HepG2 (cell line): ENCODE measurements around the gene IGFN1. TPM values are rescaled to one million over a fixed set of nuclear protein-coding genes. Genes with fewer than 3 reads are reported as not detected.

Experiments
- ATAC-seq: fragments of 200-7000 bp; cut with Tn5 transposase; 3 replicates; pipeline ENCODE4 v1.9.1; 2020; ENCODE audit warnings: mild to moderate bottlenecking, moderate library complexity
- BruUV-seq: library from RNA; stranded (reverse); fragments of 400-500 nt; replicated peaks from 2 replicates; lab custom pipeline; 2021; lab: Mats Ljungman, UMichigan
- CTCF ChIA-PET: fragments of 300-600 bp; formaldehyde crosslinking; extraction: SDS; loops from one replicate; lab custom pipeline; 2021; ENCODE audit warnings: low total read pairs, inconsistent platforms, low intra/inter-chr PET ratio; lab: Yijun Ruan, JAX
- POLR2A ChIA-PET: fragments of 350-600 bp; sonication (Branson Sonifier 250); formaldehyde crosslinking; loops from one replicate; lab custom pipeline; 2020; ENCODE audit warnings: antibody characterized with exemption, inconsistent platforms; lab: Yijun Ruan, JAX
- DNase-seq: peaks from one replicate; pipeline ENCODE4 v3.0.0-alpha.2; 2015; ENCODE audit warnings: low spot score
- FAIRE-seq: peaks from 3 replicates; lab custom pipeline; 2011; peaks lifted over from hg19 to GRCh38; lab: Jason Lieb, UNC
- H2AFZ ChIP-seq: one replicate; pipeline ENCODE4 v1.6.1; 2011; ENCODE audit warnings: low read length, inconsistent platforms
- H3K27ac ChIP-seq: fragments of 300-600 bp; 3 replicates; pipeline ENCODE4 v1.8.0; 2011; ENCODE audit warnings: mixed run types, mild to moderate bottlenecking, mixed read lengths, low read length, inconsistent platforms; ENCODE audit not compliant: insufficient read depth; ENCODE audit errors: extremely low read length
- H3K27me3 ChIP-seq, 2 experiments: fragments of 200-600 bp in 1 of 2; 2 replicates in 1 of 2; 3 replicates in 1 of 2; pipeline versions ENCODE4 v1.6.0 to v1.8.0; 2011; ENCODE audit warnings: low read length in 2 of 2, mild to moderate bottlenecking in 2 of 2, moderate library complexity in 2 of 2, inconsistent platforms in 1 of 2; ENCODE audit not compliant: insufficient read depth in 2 of 2, control insufficient read depth in 1 of 2
- H3K36me3 ChIP-seq, 2 experiments: fragments of 200-600 bp in 1 of 2; replicated peaks in 1 of 2; 2 replicates in 1 of 2; 3 replicates in 1 of 2; pipeline versions ENCODE4 v1.5.1 to v1.8.0; 2011; ENCODE audit warnings: low read length in 2 of 2, inconsistent platforms in 1 of 2; ENCODE audit not compliant: insufficient read depth in 2 of 2, control insufficient read depth in 1 of 2
- H3K4me1 ChIP-seq: 2 replicates; pipeline ENCODE4 v1.5.1; 2012; ENCODE audit warnings: low read length, inconsistent platforms; ENCODE audit not compliant: insufficient read depth
- H3K4me2 ChIP-seq: 2 replicates; pipeline ENCODE4 v1.6.0; 2011; ENCODE audit warnings: low read depth, low read length, inconsistent platforms
- H3K4me3 ChIP-seq, 3 experiments: fragments of 200-600 bp in 1 of 3; sonication (generic), shearing (Covaris generic) in 1 of 3; replicated peaks in 1 of 3; 2 replicates each; pipeline ENCODE4 v1.5.1; 2011 to 2016; ENCODE audit warnings: low read length in 3 of 3, inconsistent platforms in 2 of 3, low read depth in 2 of 3, mild to moderate bottlenecking in 2 of 3, control low read depth in 1 of 3, mixed read lengths in 1 of 3; ENCODE audit not compliant: insufficient read depth in 1 of 3
- H3K79me2 ChIP-seq: one replicate; pipeline ENCODE4 v1.6.1; 2011; ENCODE audit warnings: low read length, inconsistent platforms; ENCODE audit not compliant: insufficient read depth
- H3K9ac ChIP-seq: 2 replicates; pipeline ENCODE4 v1.6.0; 2011; ENCODE audit warnings: mild to moderate bottlenecking, low read depth, low read length, inconsistent platforms; ENCODE audit not compliant: insufficient read depth
- H3K9me3 ChIP-seq: 2 replicates; pipeline ENCODE4 v1.5.1; 2012; ENCODE audit warnings: mild to moderate bottlenecking, low read length
- H4K20me1 ChIP-seq: 2 replicates; pipeline ENCODE4 v1.6.0; 2011; ENCODE audit warnings: inconsistent platforms, mild to moderate bottlenecking, low read length, moderate library complexity; ENCODE audit not compliant: insufficient read depth
- CHCHD3 ChIP-seq: sonication (generic); formaldehyde crosslinking; IDR thresholded peaks from 2 replicates; pipeline ENCODE4 v1.8.0; 2022; ENCODE audit warnings: mild to moderate bottlenecking, missing genetic modification reagents, moderate library complexity
- FOSL2 ChIP-seq: sonication (generic); formaldehyde crosslinking; IDR thresholded peaks from 2 replicates; pipeline ENCODE4 v1.4.0; 2020; ENCODE audit warnings: missing genetic modification reagents
- MTA3 ChIP-seq: sonication (generic); formaldehyde crosslinking; IDR thresholded peaks from 2 replicates; pipeline ENCODE4 v1.4.0; 2020; ENCODE audit warnings: missing genetic modification reagents
- REPIN1 ChIP-seq: sonication (generic); formaldehyde crosslinking; IDR thresholded peaks from 2 replicates; pipeline ENCODE4 v1.8.0; 2022; ENCODE audit warnings: missing genetic modification reagents, low read depth, mild to moderate bottlenecking, borderline replicate concordance
- SOX13 ChIP-seq, 3 experiments: fragments of 450-650 bp in 1 of 3; sonication (generic) in 1 of 3; formaldehyde crosslinking in 1 of 3; IDR thresholded peaks in 2 of 3; conservative IDR thresholded peaks in 1 of 3; 2 replicates each; pipeline versions ENCODE4 v1.5.0 to v1.6.1; 2016 to 2020; ENCODE audit warnings: antibody characterized with exemption in 1 of 3, mild to moderate bottlenecking in 1 of 3, missing compliant biosample characterization in 1 of 3, missing genetic modification reagents in 1 of 3, moderate library complexity in 1 of 3
- TRIM22 ChIP-seq: fragments of 450-650 bp; IDR thresholded peaks from 2 replicates; pipeline ENCODE4 v1.6.1; 2017
- ZBTB3 ChIP-seq: sonication (generic); formaldehyde crosslinking; IDR thresholded peaks from 2 replicates; pipeline ENCODE4 v1.4.0; 2020; ENCODE audit warnings: low read depth, mild to moderate bottlenecking, moderate library complexity, missing genetic modification reagents, borderline replicate concordance
- ZFP62 ChIP-seq: sonication (generic); formaldehyde crosslinking; IDR thresholded peaks from 2 replicates; pipeline ENCODE4 v1.4.0; 2020; ENCODE audit warnings: missing genetic modification reagents
- ZNF597 ChIP-seq: sonication (generic); formaldehyde crosslinking; IDR thresholded peaks from 2 replicates; pipeline ENCODE4 v1.5.0; 2020; ENCODE audit warnings: missing genetic modification reagents
- ZNF773 ChIP-seq: sonication (generic); formaldehyde crosslinking; IDR thresholded peaks from 2 replicates; pipeline ENCODE4 v1.4.0; 2020; ENCODE audit warnings: missing genetic modification reagents, borderline replicate concordance
- ZNF883 ChIP-seq: sonication (generic); formaldehyde crosslinking; IDR thresholded peaks from 2 replicates; pipeline ENCODE4 v1.5.1; 2020; ENCODE audit warnings: mild to moderate bottlenecking, missing genetic modification reagents; ENCODE audit errors: not compliant biosample characterization
- ZXDC ChIP-seq: sonication (generic); formaldehyde crosslinking; IDR thresholded peaks from 2 replicates; pipeline ENCODE4 v1.5.0; 2020; ENCODE audit warnings: mild to moderate bottlenecking, missing genetic modification reagents
- WGBS: methylation state at CpG from one replicate; pipeline ENCODE4 v1.1.6; 2017; ENCODE audit warnings: low lambda C conversion rate; 5-methylcytosine and 5-hydroxymethylcytosine counted together
- in situ Hi-C: cut with HindIII; loops from 2 replicates; pipeline ENCODE4 v1.10.0; 2017; ENCODE audit warnings: low pct_unique_long_range_greater_than_20kb; ENCODE audit not compliant: extremely low pct_ligation_motif_present
- intact Hi-C: fragments of 100-400 bp; cut with micrococcal nuclease; formaldehyde crosslinking; loops from one replicate; pipeline ENCODE4 v1.10.0; 2022; ENCODE audit not compliant: unreplicated experiment
- polyA plus RNA-seq, 8 experiments: library from polyadenylated mRNA; depleted of rRNA in 3 of 8; stranded (reverse) in 7 of 8; unstranded in 1 of 8; fragments of >200 nt; fragmentation: Illumina TruSeq in 4 of 8; extraction: Trizol in 4 of 8; gene quantifications; 2 replicates each; pipeline versions ENCODE4 v1.2.1 to v1.2.3, GENCODE V29; 2011 to 2016; ENCODE audit warnings: low read depth in 4 of 8, missing spikeins in 1 of 8, mixed read lengths in 1 of 8; ENCODE audit not compliant: insufficient read depth in 1 of 8
- total RNA-seq, 5 experiments: library from RNA; depleted of rRNA; stranded (reverse); fragments of >200 nt; fragmentation: Illumina TruSeq; extraction: Trizol; gene quantifications; 2 replicates each; pipeline ENCODE4 v1.2.3, GENCODE V29; 2016; ENCODE audit warnings: low read depth in 1 of 5

Gene IGFN1
- total and polyA plus RNA-seq, 2 of the 13 experiments (the other 11 are each of a cell fraction or from before 2014, with no cell fraction given) = 0.04 to 0.05 TPM

GRCh38 chr1:201267481-201268229 lies 77.0 kb downstream of the IGFN1 start:
- ChIA-PET POLR2A (no interaction called here), CTCF (no interaction called here)
- Histone ChIP-seq H2AFZ (no peak overlapping the region), H3K27me3 (peaks cover 6 to 49% of the 10 kb centered on the region in 2 experiments; a peak in 4 of 5 replicates), H3K27ac (no peak overlapping the region), H3K4me3 (no peak overlapping the region), H3K9me3 (no peaks in the 10 kb centered on the region), H4K20me1 (no peaks in the 10 kb centered on the region), H3K9ac (no peak overlapping the region), H3K36me3 (no peaks in the 10 kb centered on the region), H3K4me1 (no peaks in the 10 kb centered on the region), H3K79me2 (no peaks in the 10 kb centered on the region), H3K4me2 (no peak overlapping the region)
- DNase-seq = no peak
- no TSS peak for BruUV-seq
- intact Hi-C loops = no loop called here
- FAIRE-seq = no peak
- WGBS = 27% methylated on average over 14 of the region's 14 CpGs
- TF ChIP-seq ZFP62 (CRISPR knock-in tag) = no peak
- no peak for TF ChIP-seq REPIN1
- no peak for TF ChIP-seq SOX13 (IDR thresholded peaks at IDR 0.05)
- no peak for TF ChIP-seq SOX13 (CRISPR knock-in tag; conservative IDR thresholded peaks at IDR 0.05 in 1 of 2, IDR thresholded peaks at IDR 0.05 in 1 of 2)
- TF ChIP-seq ZBTB3 (CRISPR knock-in tag) = no peak
- no peak for ATAC-seq
- in situ Hi-C loops = no loop called here

GRCh38 chr1:201268604-201269151 lies 78.1 kb downstream of the IGFN1 start:
- Histone ChIP-seq H3K9ac (no peak overlapping the region), H3K27me3 (peaks cover 6 to 51% of the 10 kb centered on the region in 2 experiments; a peak in 4 of 5 replicates), H2AFZ (no peak overlapping the region), H3K4me1 (no peaks in the 10 kb centered on the region), H3K4me3 (no peak overlapping the region), H3K4me2 (no peak overlapping the region), H3K9me3 (no peaks in the 10 kb centered on the region), H3K36me3 (no peaks in the 10 kb centered on the region), H4K20me1 (no peaks in the 10 kb centered on the region), H3K27ac (no peak overlapping the region), H3K79me2 (no peaks in the 10 kb centered on the region)
- CTCF ChIA-PET = no interaction called here
- ATAC-seq = no peak
- no peak for FAIRE-seq
- WGBS = 2% methylated on average over 9 of the region's 12 CpGs
- POLR2A ChIA-PET = no interaction called here
- intact Hi-C loops = no loop called here
- DNase-seq = no peak
- no TSS peak for BruUV-seq
- in situ Hi-C loops = no loop called here
- TF ChIP-seq TRIM22 (no peak), CHCHD3 (no peak), ZNF597 (no peak), ZNF883 (CRISPR knock-in tag) (no peak), FOSL2 (no peak), ZXDC (no peak), ZNF773 (CRISPR knock-in tag) (no peak), MTA3 (CRISPR knock-in tag) (no peak)
